Left forelimb (tissue), 1 donor: ENCODE measurements around the gene SYDE2.
A peak's percentile ranks its signal among the peaks of the same experiment; 100 is the strongest.
"Not testable (repeated sequence)": the region's sequence is repeated elsewhere in the genome, so short reads cannot be mapped to it uniquely, and the experiment has no call there.

ENCODE experiments used
- DNase-seq: peaks from one replicate; pipeline ENCODE4 v3.0.0-alpha.2; 2018; ENCODE audit warnings: low spot score

SYDE2 gene

GRCh38 chr1:85219853-85220610 is 19.2 kb upstream of the SYDE2 start:
- DNase-seq, result no peak

- DNase-seq, result no peak
Measured at GRCh38 chr1:85216697-85217096, 15.9 kb upstream of the SYDE2 start.

GRCh38 chr1:85214654-85215053 is 13.8 kb upstream of the SYDE2 start:
- DNase-seq, result no peak

- no peak for DNase-seq
Measured at GRCh38 chr1:85208488-85208887, 7.7 kb upstream of the SYDE2 start.

GRCh38 chr1:85203573-85204171 is 2.9 kb upstream of the SYDE2 start:
- DNase-seq, result no peak

- DNase-seq, result no peak
Measured at GRCh38 chr1:85202864-85203255, 2.0 kb upstream of the SYDE2 start.

- no peak for DNase-seq
Measured at GRCh38 chr1:85202092-85202863, 1.5 kb upstream of the SYDE2 start.

GRCh38 chr1:85201340-85202091 is 700 bp upstream of the SYDE2 start:
- peak; percentile 82 for DNase-seq

- DNase-seq, result no peak
Measured at GRCh38 chr1:85199667-85200462, 951 bp downstream of the SYDE2 start.

- no peak for DNase-seq
Measured at GRCh38 chr1:85198864-85199263, 2.0 kb downstream of the SYDE2 start.

GRCh38 chr1:85196358-85196757 is 4.5 kb downstream of the SYDE2 start:
- DNase-seq, result no peak

GRCh38 chr1:85195703-85196102 is 5.1 kb downstream of the SYDE2 start:
- no peak for DNase-seq

GRCh38 chr1:85192129-85192528 is 8.7 kb downstream of the SYDE2 start:
- not testable (repeated sequence) for DNase-seq

GRCh38 chr1:85189120-85189519 is 11.7 kb downstream of the SYDE2 start:
- DNase-seq, result no peak

GRCh38 chr1:85188530-85188929 is 12.3 kb downstream of the SYDE2 start:
- no peak for DNase-seq

- DNase-seq, result not testable (repeated sequence)
Measured at GRCh38 chr1:85187021-85187420, 13.8 kb downstream of the SYDE2 start.

- DNase-seq, result no peak
Measured at GRCh38 chr1:85184245-85184644, 16.6 kb downstream of the SYDE2 start.

- DNase-seq, result no peak
Measured at GRCh38 chr1:85182700-85183099, 18.1 kb downstream of the SYDE2 start.

GRCh38 chr1:85180869-85181268 is 19.9 kb downstream of the SYDE2 start:
- DNase-seq, result no peak

GRCh38 chr1:85179522-85179921 is 21.3 kb downstream of the SYDE2 start:
- no peak for DNase-seq

- no peak for DNase-seq
Measured at GRCh38 chr1:85178396-85178795, 22.4 kb downstream of the SYDE2 start.
